Right renal pelvis (tissue), 4 donors: ENCODE results near the gene YPEL5. TPM values are rescaled to one million over a fixed set of nuclear protein-coding genes. Genes with fewer than 3 reads are reported as not detected.
A peak's percentile ranks its signal among the peaks of the same experiment; 100 is the strongest.
"Not testable (repeated sequence)": the region's sequence is repeated elsewhere in the genome, so short reads cannot be mapped to it uniquely, and the experiment has no call there.

ENCODE experiments used
- DNase-seq, 4 donors: peaks; one replicate each; pipeline ENCODE4 v3.0.0-alpha.2; 2013; ENCODE audit warnings: low read depth in 4 of 4, low spot score in 3 of 4, missing footprints in 1 of 4
- polyA plus RNA-seq, 4 donors: library from polyadenylated mRNA; unstranded; fragments of 120-200 nt; gene quantifications; one replicate each; pipeline ENCODE4 v1.2.1, GENCODE V29; 2013; ENCODE audit not compliant: insufficient read length in 4 of 4

Gene YPEL5
- polyA plus RNA-seq = 100 to 1,000 TPM; 107 to 147 (median 129) TPM

- peak; percentile 96 to 98 (median 97) for DNase-seq
Observed at GRCh38 chr2:30146337-30147195, at the start of gene YPEL5. TSS of gene YPEL5 (plus strand) at chr2:30147007. CDS start at chr2:30156652, 9,645 bp downstream.

- peak in 2 of 4 donors; percentile 6 to 19 for DNase-seq
Observed at GRCh38 chr2:30098266-30099005, 48.4 kb upstream of the YPEL5 start.

- DNase-seq = not testable (repeated sequence)
Observed at GRCh38 chr2:30099366-30099765, 47.4 kb upstream of the YPEL5 start.

GRCh38 chr2:30100691-30101090, 46.1 kb upstream of the YPEL5 start:
- not testable (repeated sequence) for DNase-seq

GRCh38 chr2:30104307-30104706, 42.5 kb upstream of the YPEL5 start:
- no peak for DNase-seq

GRCh38 chr2:30105556-30105955, 41.3 kb upstream of the YPEL5 start:
- DNase-seq = no peak

- no peak for DNase-seq
Observed at GRCh38 chr2:30106543-30106942, 40.3 kb upstream of the YPEL5 start.

GRCh38 chr2:30108192-30108591, 38.6 kb upstream of the YPEL5 start:
- DNase-seq = no peak

GRCh38 chr2:30108851-30109250, 38.0 kb upstream of the YPEL5 start:
- DNase-seq = no peak

- DNase-seq = no peak
Observed at GRCh38 chr2:30109856-30110255, 37.0 kb upstream of the YPEL5 start.

- no peak for DNase-seq
Observed at GRCh38 chr2:30110773-30111172, 36.0 kb upstream of the YPEL5 start.

GRCh38 chr2:30111186-30111585, 35.6 kb upstream of the YPEL5 start:
- not testable (repeated sequence) for DNase-seq

- DNase-seq = no peak
Observed at GRCh38 chr2:30112561-30112960, 34.2 kb upstream of the YPEL5 start.

GRCh38 chr2:30113617-30114293, 33.1 kb upstream of the YPEL5 start:
- peak in 1 of 4 donors; percentile 8 for DNase-seq

GRCh38 chr2:30115141-30115980, 31.4 kb upstream of the YPEL5 start:
- peak; percentile 60 to 65 (median 64) for DNase-seq

- DNase-seq = no peak
Observed at GRCh38 chr2:30115981-30116285, 30.9 kb upstream of the YPEL5 start.

GRCh38 chr2:30122362-30122761, 24.4 kb upstream of the YPEL5 start:
- DNase-seq = no peak

- no peak for DNase-seq
Observed at GRCh38 chr2:30127016-30127893, 19.6 kb upstream of the YPEL5 start.

- DNase-seq = no peak
Observed at GRCh38 chr2:30134582-30134981, 12.2 kb upstream of the YPEL5 start.
